Measurements from ENCODE around the gene HIGD1A.
"Not testable (repeated sequence)": the region's sequence is repeated elsewhere in the genome, so short reads cannot be mapped to it uniquely, and the experiment has no call there.

Gene HIGD1A

GRCh38 chr3:42827023-42827422, 22.7 kb upstream of the HIGD1A start:
- no peak overlapping the region for H3K4me2 ChIP-seq (ENCODE audit: low read length)
- no peaks in the 10 kb centered on the region for H3K36me3 ChIP-seq (ENCODE audit: insufficient read depth, low read length)
- H3K9me3 ChIP-seq (replicated peaks; ENCODE audit: low read length): no peaks in the 10 kb centered on the region
- H3K27me3 ChIP-seq (ENCODE audit: control insufficient read depth, insufficient read depth, low read length): peaks cover 26% of the 10 kb centered on the region
- H3K4me1 ChIP-seq (ENCODE audit: control insufficient read depth, insufficient read depth, low read length): peaks cover 5% of the 10 kb centered on the region
- no peak overlapping the region for H3K9ac ChIP-seq (ENCODE audit: low read depth, low read length)
- no peak overlapping the region for H3K4me3 ChIP-seq (ENCODE audit: low read length)

- Histone ChIP-seq H3K4me3 (ENCODE audit: low read length) (no peak overlapping the region), H3K4me1 (ENCODE audit: control insufficient read depth, insufficient read depth, low read length) (peaks cover 5% of the 10 kb centered on the region), H3K4me2 (ENCODE audit: low read length) (no peak overlapping the region), H3K27me3 (ENCODE audit: control insufficient read depth, insufficient read depth, low read length) (peaks cover 26% of the 10 kb centered on the region), H3K9ac (ENCODE audit: low read depth, low read length) (no peak overlapping the region), H3K36me3 (ENCODE audit: insufficient read depth, low read length) (no peaks in the 10 kb centered on the region), H3K9me3 (replicated peaks; ENCODE audit: low read length) (no peaks in the 10 kb centered on the region)
Observed at GRCh38 chr3:42826141-42826540, 21.9 kb upstream of the HIGD1A start.

GRCh38 chr3:42823351-42823750, 19.1 kb upstream of the HIGD1A start:
- Histone ChIP-seq H3K4me2 (ENCODE audit: low read length) (no peak overlapping the region), H3K36me3 (ENCODE audit: insufficient read depth, low read length) (no peaks in the 10 kb centered on the region), H3K27me3 (ENCODE audit: control insufficient read depth, insufficient read depth, low read length) (peaks cover 17% of the 10 kb centered on the region), H3K4me1 (ENCODE audit: control insufficient read depth, insufficient read depth, low read length) (peaks cover 12% of the 10 kb centered on the region), H3K9ac (ENCODE audit: low read depth, low read length) (no peak overlapping the region), H3K9me3 (replicated peaks; ENCODE audit: low read length) (no peaks in the 10 kb centered on the region), H3K4me3 (ENCODE audit: low read length) (no peak overlapping the region)

GRCh38 chr3:42822828-42823227, 18.5 kb upstream of the HIGD1A start:
- Histone ChIP-seq H3K27me3 (ENCODE audit: control insufficient read depth, insufficient read depth, low read length) (peaks cover 22% of the 10 kb centered on the region), H3K4me3 (ENCODE audit: low read length) (no peak overlapping the region), H3K4me2 (ENCODE audit: low read length) (no peak overlapping the region), H3K36me3 (ENCODE audit: insufficient read depth, low read length) (no peaks in the 10 kb centered on the region), H3K9ac (ENCODE audit: low read depth, low read length) (no peak overlapping the region), H3K9me3 (replicated peaks; ENCODE audit: low read length) (no peaks in the 10 kb centered on the region), H3K4me1 (ENCODE audit: control insufficient read depth, insufficient read depth, low read length) (peaks cover 12% of the 10 kb centered on the region)

- H3K27me3 ChIP-seq (ENCODE audit: control insufficient read depth, insufficient read depth, low read length): peaks cover 21% of the 10 kb centered on the region
- H3K9ac ChIP-seq (ENCODE audit: low read depth, low read length): no peak overlapping the region
- no peaks in the 10 kb centered on the region for H3K9me3 ChIP-seq (replicated peaks; ENCODE audit: low read length)
- H3K4me1 ChIP-seq (ENCODE audit: control insufficient read depth, insufficient read depth, low read length): peaks cover 12% of the 10 kb centered on the region
- no peak overlapping the region for H3K4me3 ChIP-seq (ENCODE audit: low read length)
- no peak overlapping the region for H3K4me2 ChIP-seq (ENCODE audit: low read length)
- H3K36me3 ChIP-seq (ENCODE audit: insufficient read depth, low read length): no peaks in the 10 kb centered on the region
Observed at GRCh38 chr3:42820746-42821051, 16.4 kb upstream of the HIGD1A start.

GRCh38 chr3:42819351-42819965, 15.2 kb upstream of the HIGD1A start:
- H3K4me3 ChIP-seq (ENCODE audit: low read length): no peak overlapping the region
- peaks cover 12% of the 10 kb centered on the region for H3K4me1 ChIP-seq (ENCODE audit: control insufficient read depth, insufficient read depth, low read length)
- no peak overlapping the region for H3K9ac ChIP-seq (ENCODE audit: low read depth, low read length)
- H3K9me3 ChIP-seq (replicated peaks; ENCODE audit: low read length): no peaks in the 10 kb centered on the region
- no peaks in the 10 kb centered on the region for H3K36me3 ChIP-seq (ENCODE audit: insufficient read depth, low read length)
- H3K4me2 ChIP-seq (ENCODE audit: low read length): no peak overlapping the region
- peaks cover 33% of the 10 kb centered on the region for H3K27me3 ChIP-seq (ENCODE audit: control insufficient read depth, insufficient read depth, low read length)

GRCh38 chr3:42815826-42816225, 11.5 kb upstream of the HIGD1A start:
- Histone ChIP-seq H3K4me2 (ENCODE audit: low read length) (no peak overlapping the region), H3K36me3 (ENCODE audit: insufficient read depth, low read length) (no peaks in the 10 kb centered on the region), H3K9me3 (replicated peaks; ENCODE audit: low read length) (no peaks in the 10 kb centered on the region), H3K9ac (ENCODE audit: low read depth, low read length) (no peak overlapping the region), H3K4me1 (ENCODE audit: control insufficient read depth, insufficient read depth, low read length) (peaks cover 7% of the 10 kb centered on the region), H3K27me3 (ENCODE audit: control insufficient read depth, insufficient read depth, low read length) (peaks cover 39% of the 10 kb centered on the region), H3K4me3 (ENCODE audit: low read length) (no peak overlapping the region)

- Histone ChIP-seq H3K27me3 (ENCODE audit: control insufficient read depth, insufficient read depth, low read length) (peaks cover 39% of the 10 kb centered on the region), H3K9me3 (replicated peaks; ENCODE audit: low read length) (no peaks in the 10 kb centered on the region), H3K4me3 (ENCODE audit: low read length) (no peak overlapping the region), H3K4me1 (ENCODE audit: control insufficient read depth, insufficient read depth, low read length) (peaks cover 5% of the 10 kb centered on the region), H3K9ac (ENCODE audit: low read depth, low read length) (no peak overlapping the region), H3K4me2 (ENCODE audit: low read length) (no peak overlapping the region), H3K36me3 (ENCODE audit: insufficient read depth, low read length) (no peaks in the 10 kb centered on the region)
Observed at GRCh38 chr3:42814914-42815507, 10.7 kb upstream of the HIGD1A start.

GRCh38 chr3:42814246-42814645, 10.0 kb upstream of the HIGD1A start:
- no peaks in the 10 kb centered on the region for H3K4me1 ChIP-seq (ENCODE audit: control insufficient read depth, insufficient read depth, low read length)
- no peak overlapping the region for H3K4me3 ChIP-seq (ENCODE audit: low read length)
- no peak overlapping the region for H3K9ac ChIP-seq (ENCODE audit: low read depth, low read length)
- peaks cover 41% of the 10 kb centered on the region for H3K27me3 ChIP-seq (ENCODE audit: control insufficient read depth, insufficient read depth, low read length)
- no peaks in the 10 kb centered on the region for H3K9me3 ChIP-seq (replicated peaks; ENCODE audit: low read length)
- H3K4me2 ChIP-seq (ENCODE audit: low read length): no peak overlapping the region
- no peaks in the 10 kb centered on the region for H3K36me3 ChIP-seq (ENCODE audit: insufficient read depth, low read length)

- peaks cover 32% of the 10 kb centered on the region for H3K27me3 ChIP-seq (ENCODE audit: control insufficient read depth, insufficient read depth, low read length)
- not testable (repeated sequence) for H3K9ac ChIP-seq (ENCODE audit: low read depth, low read length); H3K36me3 ChIP-seq (ENCODE audit: insufficient read depth, low read length); H3K4me3 ChIP-seq (ENCODE audit: low read length); H3K4me2 ChIP-seq (ENCODE audit: low read length); H3K4me1 ChIP-seq (ENCODE audit: control insufficient read depth, insufficient read depth, low read length); H3K9me3 ChIP-seq (replicated peaks; ENCODE audit: low read length)
Observed at GRCh38 chr3:42811118-42811883, 7.0 kb upstream of the HIGD1A start.

- peaks cover 30% of the 10 kb centered on the region for H3K27me3 ChIP-seq (ENCODE audit: control insufficient read depth, insufficient read depth, low read length)
- not testable (repeated sequence) for H3K9ac ChIP-seq (ENCODE audit: low read depth, low read length); H3K9me3 ChIP-seq (replicated peaks; ENCODE audit: low read length); H3K4me3 ChIP-seq (ENCODE audit: low read length); H3K4me1 ChIP-seq (ENCODE audit: control insufficient read depth, insufficient read depth, low read length); H3K4me2 ChIP-seq (ENCODE audit: low read length); H3K36me3 ChIP-seq (ENCODE audit: insufficient read depth, low read length)
Observed at GRCh38 chr3:42810706-42811105, 6.4 kb upstream of the HIGD1A start.

- Histone ChIP-seq H3K9me3 (replicated peaks; ENCODE audit: low read length) (no peaks in the 10 kb centered on the region), H3K4me2 (ENCODE audit: low read length) (no peak within 1 kb of the TSS), H3K4me1 (ENCODE audit: control insufficient read depth, insufficient read depth, low read length) (no peaks in the 10 kb centered on the region), H3K4me3 (ENCODE audit: low read length) (no peak within 1 kb of the TSS), H3K27me3 (ENCODE audit: control insufficient read depth, insufficient read depth, low read length) (peaks cover 15% of the 10 kb centered on the region), H3K9ac (ENCODE audit: low read depth, low read length) (no peak within 1 kb of the TSS), H3K36me3 (ENCODE audit: insufficient read depth, low read length) (no peaks in the 10 kb centered on the region)
Observed at GRCh38 chr3:42809202-42809601, 4.9 kb upstream of the HIGD1A start, which contains the start of gene ACKR2. TSS of gene ACKR2 (plus strand) at chr3:42809445. CDS start at chr3:42864503, 55,058 bp downstream.
